PC-9 (cell line): Measurements from ENCODE around the gene TP53I11. TPM values are rescaled to one million over a fixed set of nuclear protein-coding genes. Genes with fewer than 3 reads are reported as not detected.

Experiments
- BruUV-seq: library from RNA; stranded (reverse); fragments of 400-500 nt; replicated peaks from 2 replicates; lab custom pipeline; 2021; lab: Mats Ljungman, UMichigan
- CTCF ChIA-PET: fragments of 300-600 bp; sonication (Branson Sonifier 250); formaldehyde crosslinking; loops from one replicate; lab custom pipeline; 2022; ENCODE audit warnings: antibody characterized with exemption; lab: Charles Lee
- POLR2A ChIA-PET: fragments of 300-600 bp; sonication (Branson Sonifier 250); formaldehyde crosslinking; loops from one replicate; lab custom pipeline; 2022; ENCODE audit warnings: antibody characterized with exemption; ENCODE audit not compliant: unreplicated experiment; lab: Charles Lee
- DNase-seq, 2 experiments: peaks; one replicate each; pipeline versions ENCODE4 v3.0.0 to v3.0.0-alpha.2; 2015 to 2022; ENCODE audit warnings: mixed read lengths in 1 of 2
- H2AFZ ChIP-seq: fragments of 200-600 bp; sonication (generic); 2 replicates; pipeline ENCODE4 v1.8.1; 2017; ENCODE audit warnings: antibody characterized with exemption
- H3F3A ChIP-seq: fragments of 200-600 bp; sonication (generic); 2 replicates; pipeline ENCODE4 v1.8.1; 2017; ENCODE audit warnings: antibody characterized with exemption, mild to moderate bottlenecking, low read depth; ENCODE audit not compliant: insufficient read depth
- H3K27ac ChIP-seq: fragments of 200-600 bp; sonication (generic); 2 replicates; pipeline ENCODE4 v1.6.1; 2016; ENCODE audit warnings: mixed run types
- H3K27me3 ChIP-seq: fragments of 200-600 bp; sonication (generic); 2 replicates; pipeline ENCODE4 v1.6.1; 2016; ENCODE audit warnings: low read depth, mixed run types; ENCODE audit not compliant: insufficient read depth
- H3K36me3 ChIP-seq: fragments of 200-600 bp; sonication (generic); 2 replicates; pipeline ENCODE4 v1.6.1; 2016; ENCODE audit warnings: low read depth, mixed run types
- H3K4me1 ChIP-seq: fragments of 200-600 bp; sonication (generic); replicated peaks from 2 replicates; pipeline ENCODE4 v1.6.1; 2016; ENCODE audit warnings: mixed run types; ENCODE audit not compliant: insufficient read depth
- H3K4me2 ChIP-seq: fragments of 200-600 bp; sonication (generic); 2 replicates; pipeline ENCODE4 v1.6.1; 2017; ENCODE audit warnings: mixed run types
- H3K4me3 ChIP-seq: fragments of 200-600 bp; sonication (generic); 2 replicates; pipeline ENCODE4 v1.6.1; 2016; ENCODE audit warnings: mixed run types
- H3K79me2 ChIP-seq: fragments of 200-600 bp; sonication (generic); 2 replicates; pipeline ENCODE4 v1.6.1; 2017; ENCODE audit warnings: low read depth, mixed run types
- H3K9me2 ChIP-seq: fragments of 200-600 bp; sonication (generic); 2 replicates; pipeline ENCODE4 v1.8.1; 2017; ENCODE audit warnings: mild to moderate bottlenecking; ENCODE audit not compliant: insufficient read depth
- H3K9me3 ChIP-seq: fragments of 200-600 bp; sonication (generic); 2 replicates; pipeline ENCODE4 v1.8.1; 2016; ENCODE audit warnings: low read depth; ENCODE audit not compliant: insufficient read depth
- H4K20me1 ChIP-seq: fragments of 200-600 bp; sonication (generic); 2 replicates; pipeline ENCODE4 v1.8.1; 2017; ENCODE audit not compliant: insufficient read depth
- CTCF ChIP-seq: fragments of 200-600 bp; sonication (generic); conservative IDR thresholded peaks from 2 replicates; pipeline ENCODE4 v1.6.1; 2017; ENCODE audit warnings: mixed run types, antibody characterized with exemption, mild to moderate bottlenecking, moderate library complexity
- EZH2 ChIP-seq: fragments of 200-600 bp; sonication (generic); IDR thresholded peaks from 2 replicates; pipeline ENCODE4 v1.8.0; 2017; ENCODE audit warnings: antibody characterized with exemption, low read depth
- intact Hi-C: fragments of 100-400 bp; cut with micrococcal nuclease; formaldehyde crosslinking; loops from one replicate; pipeline ENCODE4 v1.10.0; 2022; ENCODE audit not compliant: unreplicated experiment
- total RNA-seq: library from RNA; stranded (reverse); gene quantifications from 2 replicates; pipeline ENCODE4 v1.2.3, GENCODE V29; 2021

Gene TP53I11
- total RNA-seq, 1 experiment from 2014 or later, result 0.46 TPM

DNA sequence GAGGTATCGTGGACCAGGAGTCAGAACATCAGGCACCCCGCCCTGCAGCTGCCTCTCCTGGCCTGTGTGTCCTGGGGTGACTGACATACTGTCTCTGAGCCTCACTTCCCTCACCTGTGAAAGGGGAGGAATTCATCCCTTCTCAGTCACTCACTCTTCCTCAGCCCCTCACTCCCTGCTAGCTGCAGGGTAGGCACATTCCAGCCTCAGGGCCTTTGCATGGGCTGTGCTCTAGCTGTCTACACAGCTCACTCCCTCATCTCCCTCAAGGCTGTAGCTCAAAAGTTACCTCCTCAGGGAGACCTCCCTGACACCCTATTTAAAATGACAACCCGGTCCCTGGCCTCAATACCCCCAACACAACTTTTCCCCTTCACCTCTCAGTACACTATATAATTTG, 2.5 kb downstream of the TP53I11 start:
- no peak overlapping the region for H3K27ac ChIP-seq
- BruUV-seq, result no TSS peak
- no peaks in the 10 kb centered on the region for H3K36me3 ChIP-seq
- no peak for DNase-seq
- H3F3A ChIP-seq, result no peaks in the 10 kb centered on the region
- H3K4me1 ChIP-seq, result no peaks in the 10 kb centered on the region
- H3K9me3 ChIP-seq, result no peaks in the 10 kb centered on the region
- H3K79me2 ChIP-seq, result no peaks in the 10 kb centered on the region
- no peaks in the 10 kb centered on the region for H3K9me2 ChIP-seq
- no peaks in the 10 kb centered on the region for H3K27me3 ChIP-seq
- H3K4me2 ChIP-seq, result no peak overlapping the region
- ChIA-PET CTCF (interaction anchor here (0.6 kb wide), 1 partner anchor 125 kb away, joined by 3 read pairs; no protein-coding TSS in a partner anchor), POLR2A (no interaction called here)
- TF ChIP-seq CTCF (no peak), EZH2 (no peak)
- intact Hi-C loops, result no loop called here
- H4K20me1 ChIP-seq, result no peaks in the 10 kb centered on the region; the same call in 1 of the 2 replicates
- H3K4me3 ChIP-seq, result no peak overlapping the region
- no peak overlapping the region for H2AFZ ChIP-seq

- H3K27ac ChIP-seq, result no peak overlapping the region
- TF ChIP-seq CTCF (no peak), EZH2 (no peak)
- ChIA-PET POLR2A (no interaction called here), CTCF (no interaction called here)
- H4K20me1 ChIP-seq, result no peaks in the 10 kb centered on the region; the same call in 1 of the 2 replicates
- no peak for DNase-seq
- no peaks in the 10 kb centered on the region for H3K9me3 ChIP-seq
- intact Hi-C loops, result no loop called here
- H3K4me1 ChIP-seq, result no peaks in the 10 kb centered on the region
- no peaks in the 10 kb centered on the region for H3K79me2 ChIP-seq
- H3K36me3 ChIP-seq, result no peaks in the 10 kb centered on the region
- no peaks in the 10 kb centered on the region for H3F3A ChIP-seq
- H2AFZ ChIP-seq, result no peak overlapping the region
- no peak overlapping the region for H3K4me2 ChIP-seq
- H3K27me3 ChIP-seq, result no peaks in the 10 kb centered on the region
- no peaks in the 10 kb centered on the region for H3K9me2 ChIP-seq
- no TSS peak for BruUV-seq
- H3K4me3 ChIP-seq, result no peak overlapping the region
Observed at GRCh38 chr11:44947114-44947513, 3.6 kb downstream of the TP53I11 start.

DNA sequence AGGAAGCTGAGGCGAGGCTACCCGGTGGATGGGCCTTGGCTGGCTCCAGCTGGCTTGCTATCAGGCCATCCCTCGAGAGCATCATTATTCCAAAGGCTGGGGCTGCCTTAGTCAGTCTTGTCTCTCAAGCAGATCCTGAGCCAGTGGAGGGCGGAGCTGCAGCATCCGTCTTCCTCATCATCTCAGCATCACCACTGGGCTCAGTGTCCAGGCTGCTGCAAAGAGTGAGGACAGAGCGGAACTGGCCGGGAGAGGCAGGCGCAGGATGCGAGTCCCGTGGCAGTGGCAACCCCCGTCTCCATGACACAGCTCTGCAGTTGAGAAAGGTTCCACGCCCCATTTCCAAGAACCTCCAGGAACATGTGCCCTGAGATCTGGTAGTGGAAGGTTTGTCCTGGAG, 4.4 kb downstream of the TP53I11 start:
- ChIA-PET CTCF (no interaction called here), POLR2A (no interaction called here)
- Histone ChIP-seq H2AFZ (no peak overlapping the region), H3K27me3 (no peaks in the 10 kb centered on the region), H4K20me1 (no peaks in the 10 kb centered on the region; the same call in 1 of the 2 replicates), H3K79me2 (no peaks in the 10 kb centered on the region), H3K9me2 (no peaks in the 10 kb centered on the region), H3K27ac (no peak overlapping the region), H3K4me2 (no peak overlapping the region), H3K4me1 (no peaks in the 10 kb centered on the region), H3K4me3 (no peak overlapping the region), H3F3A (no peaks in the 10 kb centered on the region), H3K36me3 (no peaks in the 10 kb centered on the region), H3K9me3 (no peaks in the 10 kb centered on the region)
- no TSS peak for BruUV-seq
- intact Hi-C loops, result no loop called here
- TF ChIP-seq CTCF (no peak), EZH2 (no peak)
- DNase-seq, result no peak
